Measurements from ENCODE around the gene SLC25A42.
"Not testable (repeated sequence)": the region's sequence is repeated elsewhere in the genome, so short reads cannot be mapped to it uniquely, and the experiment has no call there.

SLC25A42 gene

GRCh38 chr19:19134687-19135158 is 70.9 kb downstream of the SLC25A42 start:
- DNase-seq = no peak
- TF ChIP-seq POLR2A (IDR thresholded peaks at IDR 0.05; ENCODE audit: low read length) (no peak), GATA1 (IDR thresholded peaks at IDR 0.05; ENCODE audit: low read depth, low read length) (no peak)

- not testable (repeated sequence) for DNase-seq
Measured at GRCh38 chr19:19135713-19136112, 71.9 kb downstream of the SLC25A42 start.

- DNase-seq = peak in 1 of 2 experiments; percentile 44
- TF ChIP-seq POLR2A (IDR thresholded peaks at IDR 0.05; ENCODE audit: low read length) (no peak), GATA1 (IDR thresholded peaks at IDR 0.05; ENCODE audit: low read depth, low read length) (no peak)
Measured at GRCh38 chr19:19137556-19138108, 73.8 kb downstream of the SLC25A42 start.

GRCh38 chr19:19138109-19138981 is 74.6 kb downstream of the SLC25A42 start, which contains the start of gene TMEM161A:
TSS of gene TMEM161A (minus strand) at chr19:19138478. CDS start at chr19:19138428, 50 bp downstream.
- DNase-seq = peak; percentile 99
- TF ChIP-seq POLR2A (IDR thresholded peaks at IDR 0.05; ENCODE audit: low read length) = peak; percentile 76
- no peak for TF ChIP-seq GATA1 (IDR thresholded peaks at IDR 0.05; ENCODE audit: low read depth, low read length)

- DNase-seq = no peak
- TF ChIP-seq POLR2A (IDR thresholded peaks at IDR 0.05; ENCODE audit: low read length) (no peak), GATA1 (IDR thresholded peaks at IDR 0.05; ENCODE audit: low read depth, low read length) (no peak)
Measured at GRCh38 chr19:19139876-19140229, 76.1 kb downstream of the SLC25A42 start.

GRCh38 chr19:19140476-19140875 is 76.7 kb downstream of the SLC25A42 start:
- DNase-seq = no peak
- TF ChIP-seq POLR2A (IDR thresholded peaks at IDR 0.05; ENCODE audit: low read length) (no peak), GATA1 (IDR thresholded peaks at IDR 0.05; ENCODE audit: low read depth, low read length) (no peak)

- DNase-seq = no peak
- TF ChIP-seq GATA1 (IDR thresholded peaks at IDR 0.05; ENCODE audit: low read depth, low read length) = no peak
- no peak for TF ChIP-seq POLR2A (IDR thresholded peaks at IDR 0.05; ENCODE audit: low read length)
Measured at GRCh38 chr19:19142347-19142746, 78.6 kb downstream of the SLC25A42 start.

GRCh38 chr19:19145281-19145680 is 81.5 kb downstream of the SLC25A42 start:
- TF ChIP-seq POLR2A (IDR thresholded peaks at IDR 0.05; ENCODE audit: low read length) (no peak), GATA1 (IDR thresholded peaks at IDR 0.05; ENCODE audit: low read depth, low read length) (no peak)
- DNase-seq = no peak

- TF ChIP-seq POLR2A (IDR thresholded peaks at IDR 0.05; ENCODE audit: low read length) (no peak), GATA1 (IDR thresholded peaks at IDR 0.05; ENCODE audit: low read depth, low read length) (no peak)
- peak; percentile 72 to 89 for DNase-seq
Measured at GRCh38 chr19:19145684-19146608, 82.2 kb downstream of the SLC25A42 start.

- no peak for TF ChIP-seq GATA1 (IDR thresholded peaks at IDR 0.05; ENCODE audit: low read depth, low read length)
- DNase-seq = no peak
Measured at GRCh38 chr19:19146865-19147264, 83.1 kb downstream of the SLC25A42 start.

- no peak for TF ChIP-seq GATA1 (IDR thresholded peaks at IDR 0.05; ENCODE audit: low read depth, low read length)
- TF ChIP-seq POLR2A (IDR thresholded peaks at IDR 0.05; ENCODE audit: low read length) = no peak
- DNase-seq = no peak
Measured at GRCh38 chr19:19147344-19147743, 83.5 kb downstream of the SLC25A42 start.

GRCh38 chr19:19148504-19148903 is 84.7 kb downstream of the SLC25A42 start:
- not testable (repeated sequence) for DNase-seq

- no peak for DNase-seq
- no peak for TF ChIP-seq GATA1 (IDR thresholded peaks at IDR 0.05; ENCODE audit: low read depth, low read length)
- TF ChIP-seq POLR2A (IDR thresholded peaks at IDR 0.05; ENCODE audit: low read length) = no peak
Measured at GRCh38 chr19:19149435-19149834, 85.6 kb downstream of the SLC25A42 start.

GRCh38 chr19:19151418-19151817 is 87.6 kb downstream of the SLC25A42 start:
- no peak for TF ChIP-seq GATA1 (IDR thresholded peaks at IDR 0.05; ENCODE audit: low read depth, low read length)
- no peak for TF ChIP-seq POLR2A (IDR thresholded peaks at IDR 0.05; ENCODE audit: low read length)
- DNase-seq = no peak
